ENCODE data around the gene MRPL14. TPM values are rescaled to one million over a fixed set of nuclear protein-coding genes. Genes with fewer than 3 reads are reported as not detected.

Gene MRPL14
- total and polyA plus RNA-seq, 10 of the 15 experiments (the other 5 are each of a cell fraction or from before 2014, with no cell fraction given): 80.5 to 294 (median 122) TPM

GRCh38 chr6:44064089-44064947 is 62.9 kb downstream of the MRPL14 start:
- FAIRE-seq (no peak), DNase-seq (ENCODE audit: low read depth, low spot score) (no peak), ATAC-seq (peak; percentile 77)
- ChIA-PET CTCF (interaction anchor here (1.0 to 5.9 kb wide), 13 partner anchors 9 to 356 kb away, joined by 3 to 50 read pairs (median 4); no protein-coding TSS in a partner anchor), POLR2A (interaction anchor here (0.7 to 2.4 kb wide), 3 partner anchors 9 to 208 kb away, joined by 3 to 13 read pairs (median 13); no protein-coding TSS in a partner anchor), SMC1A (ENCODE audit: uncharacterized antibody, unreplicated experiment) (interaction anchor here (0.9 to 3.0 kb wide), 7 partner anchors 9 to 60 kb away, joined by 3 to 18 read pairs (median 4); no protein-coding TSS in a partner anchor), RAD21 (ENCODE audit: unreplicated experiment) (interaction anchor here (0.6 to 1.9 kb wide), 8 partner anchors 9 to 295 kb away, joined by 3 to 7 read pairs (median 5); partner anchors contain the start of gene VEGFA)
- H3K4me1 ChIP-seq (ENCODE audit: control insufficient read depth, insufficient read depth, low read length): peaks cover 44% of the 10 kb centered on the region
- BruUV-seq (replicated peaks): no TSS peak
- no peak overlapping the region for H3K4me3 ChIP-seq
- H4K20me1 ChIP-seq (ENCODE audit: control insufficient read depth, insufficient read depth): no peaks in the 10 kb centered on the region
- no peak overlapping the region for H3K27ac ChIP-seq (ENCODE audit: control insufficient read depth, insufficient read depth)
- TF ChIP-seq ATF2 (IDR thresholded peaks at IDR 0.05; ENCODE audit: low read length) (no peak), BCL11A (IDR thresholded peaks at IDR 0.05; ENCODE audit: low read depth, low read length) (no peak), EZH2 (IDR thresholded peaks at IDR 0.05; ENCODE audit: borderline replicate concordance, control insufficient read depth, low read depth, low read length) (no peak), POLR2AphosphoS2 (IDR thresholded peaks at IDR 0.05; ENCODE audit: low read depth, low read length) (no peak), ATF7 (IDR thresholded peaks at IDR 0.05; ENCODE audit: low read depth) (0 out of 2 replicates have a peak, but pooled peaks have one; percentile 18), IRF5 (IDR thresholded peaks at IDR 0.05; ENCODE audit: borderline replicate concordance) (no peak), RUNX3 (IDR thresholded peaks at IDR 0.05; ENCODE audit: low read length) (peak; percentile 22; the same call in 1 of the 2 replicates), IKZF2 (IDR thresholded peaks at IDR 0.05) (peak in 1 of 2 experiments; percentile 53; a peak in 2 of 4 replicates), ZNF687 (IDR thresholded peaks at IDR 0.05) (0 out of 2 replicates have a peak, but pooled peaks have one; percentile 31), RBBP5 (conservative IDR thresholded peaks at IDR 0.05) (no peak), HDGF (IDR thresholded peaks at IDR 0.05) (peak; percentile 71)
- H3K9ac ChIP-seq (ENCODE audit: control insufficient read depth, insufficient read depth, low read length): no peak overlapping the region
- no peak overlapping the region for H2AFZ ChIP-seq (ENCODE audit: control insufficient read depth, low read depth, low read length)
- in situ Hi-C loops (cut with MboI): no loop called here
- intact Hi-C loops (cut with micrococcal nuclease; ENCODE audit: unreplicated experiment): no loop called here
- no peaks in the 10 kb centered on the region; the same call in 2 of the 3 replicates for H3K9me3 ChIP-seq (replicated peaks; ENCODE audit: control insufficient read depth, insufficient read depth, low read length)
- H3K36me3 ChIP-seq (ENCODE audit: control insufficient read depth in 2 of 2, insufficient read depth in 2 of 2, low read length in 1 of 2): no peaks in the 10 kb centered on the region
- H3K27me3 ChIP-seq (replicated peaks in 1 of 2; ENCODE audit: control insufficient read depth in 2 of 2, insufficient read depth in 2 of 2, low read length in 1 of 2): no peaks in the 10 kb centered on the region
- 50% methylated on average over 17 of the region's 17 CpGs for WGBS (ENCODE audit: insufficient coverage, insufficient replicate concordance, low lambda C conversion rate, missing lambda C conversion rate)
- H3K79me2 ChIP-seq (ENCODE audit: control insufficient read depth, insufficient read depth, low read length): no peaks in the 10 kb centered on the region
- no peak overlapping the region for H3K4me2 ChIP-seq (ENCODE audit: control insufficient read depth, insufficient read depth)

Data from GM12878 (cell line).